RCC 7860 (cell line): ENCODE results near the gene FAM131B.

Experiments used
- DNase-seq: peaks from one replicate; pipeline ENCODE4 v3.0.0-alpha.2; 2015; ENCODE audit warnings: low spot score
- FAIRE-seq: peaks from 2 replicates; lab custom pipeline; 2012; peaks lifted over from hg19 to GRCh38; lab: Jason Lieb, UNC

The FAM131B gene

DNA sequence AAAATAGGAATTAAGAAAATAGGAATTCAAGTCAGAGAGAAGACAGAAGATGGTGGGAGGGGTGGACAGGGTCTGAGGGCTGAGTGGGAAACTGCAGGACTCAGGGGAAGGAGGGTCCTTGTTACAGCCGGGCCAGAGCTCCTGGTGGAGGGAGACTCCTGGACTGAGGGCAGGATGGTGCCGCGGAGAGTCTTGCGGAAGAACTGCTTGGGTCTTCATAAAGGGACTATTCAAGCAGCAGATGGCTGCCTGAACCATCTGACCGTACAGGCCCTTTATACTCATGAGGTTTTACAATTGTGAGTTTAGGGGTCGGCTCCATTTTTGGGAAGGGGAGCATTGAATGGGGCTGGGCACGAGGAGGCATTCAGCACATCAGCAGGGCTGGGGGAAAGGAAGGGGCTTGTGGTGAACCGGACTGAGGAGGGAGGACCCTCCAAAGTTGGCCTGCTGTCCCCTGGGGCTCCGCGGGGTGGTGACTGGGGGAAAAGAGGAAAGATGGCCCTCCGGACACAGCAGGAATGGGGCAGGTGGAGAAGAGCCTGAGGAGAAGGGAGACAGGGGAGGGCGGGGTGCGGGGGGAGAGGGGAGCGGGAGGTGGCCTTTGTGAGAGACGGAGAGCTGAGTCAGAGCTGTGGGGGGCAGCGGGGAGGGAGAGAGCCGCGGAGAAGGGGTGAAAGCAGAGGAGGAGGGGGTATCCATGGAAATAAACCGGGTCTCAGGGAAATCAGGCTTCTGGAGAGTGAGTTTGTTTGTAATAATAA lies 1.5 kb downstream of the FAM131B start:
- DNase-seq, result no peak
- FAIRE-seq, result no peak

DNA sequence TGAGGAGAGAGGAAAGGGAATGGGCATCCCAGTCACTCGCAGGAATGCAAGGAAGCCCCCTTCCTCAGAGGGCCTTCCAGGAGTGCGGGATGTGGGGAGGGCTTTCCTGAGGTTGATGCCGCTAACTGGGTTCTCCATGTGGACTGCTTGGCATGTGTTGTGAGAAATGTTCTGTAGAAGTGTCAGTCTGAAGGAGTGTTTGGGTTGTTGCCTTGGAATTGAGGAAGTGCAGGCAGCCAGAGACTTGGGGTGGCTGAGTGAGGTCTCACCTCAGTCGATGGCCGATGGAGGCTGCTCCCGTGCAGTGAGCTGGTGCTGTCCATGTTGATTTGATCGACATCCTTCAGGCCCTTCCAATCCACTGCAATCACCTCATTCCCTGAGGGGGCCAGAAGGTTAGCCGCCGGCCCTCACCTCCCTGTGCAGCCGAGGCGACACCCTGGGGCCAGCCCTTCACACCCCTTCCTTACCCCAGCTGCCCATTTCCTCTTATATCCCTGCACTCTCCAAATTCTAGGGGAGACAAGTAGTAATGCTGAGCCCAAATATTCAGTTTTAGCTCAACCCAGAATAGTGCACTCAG lies 2.7 kb downstream of the FAM131B start:
- FAIRE-seq (no peak), DNase-seq (no peak)

DNA sequence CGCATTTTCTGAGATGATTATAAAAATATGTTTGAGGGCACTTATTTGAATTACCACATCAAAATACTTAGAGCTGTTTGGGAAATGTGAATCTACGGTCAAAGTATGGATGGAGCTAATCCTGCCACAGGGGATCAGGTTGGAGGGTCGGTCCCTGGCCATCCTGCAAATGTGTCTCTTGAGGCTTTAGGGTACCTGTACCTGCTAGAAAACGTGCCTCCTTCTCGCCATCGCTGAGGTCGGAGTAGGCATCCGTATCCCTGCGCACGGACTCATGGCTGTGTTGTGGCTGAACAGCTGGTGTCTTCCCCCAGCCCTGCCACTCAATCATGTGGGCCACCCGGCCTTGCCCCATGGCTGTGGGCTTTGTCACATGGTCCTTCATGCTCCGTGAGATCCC lies 3.9 kb downstream of the FAM131B start:
- FAIRE-seq, result no peak
- no peak for DNase-seq

DNA sequence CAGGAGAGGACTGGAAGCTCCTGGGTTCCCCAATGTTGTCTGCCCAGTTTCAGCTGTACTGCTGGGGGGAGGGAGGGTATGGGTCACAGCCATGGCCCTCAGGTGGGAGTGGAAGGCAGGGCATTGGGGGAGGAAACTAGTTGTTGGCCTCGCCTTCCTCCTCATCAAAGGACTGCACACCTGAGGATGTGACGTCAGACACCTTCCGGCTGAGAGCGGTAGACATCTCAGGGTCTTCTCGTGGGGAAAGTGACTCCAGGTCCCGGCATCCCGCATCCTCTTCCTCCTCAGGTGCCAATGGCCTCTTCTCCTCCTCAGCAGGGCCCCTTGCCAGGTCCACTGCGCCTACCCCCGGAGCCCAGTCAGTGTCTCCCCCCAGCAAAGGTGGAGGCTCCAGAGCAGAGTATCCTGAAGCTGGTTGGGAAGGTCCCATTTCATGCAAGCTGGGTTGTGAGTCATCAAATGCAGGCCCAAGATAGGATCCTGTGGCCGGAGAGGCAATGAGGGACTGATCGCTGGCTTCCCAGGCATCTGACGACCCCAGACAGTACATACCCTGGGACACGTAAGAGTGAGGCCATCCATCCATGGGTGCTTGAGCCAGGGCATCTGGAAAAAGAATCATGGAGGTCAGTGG lies 6.0 kb downstream of the FAM131B start:
- DNase-seq (no peak), FAIRE-seq (no peak)

DNA sequence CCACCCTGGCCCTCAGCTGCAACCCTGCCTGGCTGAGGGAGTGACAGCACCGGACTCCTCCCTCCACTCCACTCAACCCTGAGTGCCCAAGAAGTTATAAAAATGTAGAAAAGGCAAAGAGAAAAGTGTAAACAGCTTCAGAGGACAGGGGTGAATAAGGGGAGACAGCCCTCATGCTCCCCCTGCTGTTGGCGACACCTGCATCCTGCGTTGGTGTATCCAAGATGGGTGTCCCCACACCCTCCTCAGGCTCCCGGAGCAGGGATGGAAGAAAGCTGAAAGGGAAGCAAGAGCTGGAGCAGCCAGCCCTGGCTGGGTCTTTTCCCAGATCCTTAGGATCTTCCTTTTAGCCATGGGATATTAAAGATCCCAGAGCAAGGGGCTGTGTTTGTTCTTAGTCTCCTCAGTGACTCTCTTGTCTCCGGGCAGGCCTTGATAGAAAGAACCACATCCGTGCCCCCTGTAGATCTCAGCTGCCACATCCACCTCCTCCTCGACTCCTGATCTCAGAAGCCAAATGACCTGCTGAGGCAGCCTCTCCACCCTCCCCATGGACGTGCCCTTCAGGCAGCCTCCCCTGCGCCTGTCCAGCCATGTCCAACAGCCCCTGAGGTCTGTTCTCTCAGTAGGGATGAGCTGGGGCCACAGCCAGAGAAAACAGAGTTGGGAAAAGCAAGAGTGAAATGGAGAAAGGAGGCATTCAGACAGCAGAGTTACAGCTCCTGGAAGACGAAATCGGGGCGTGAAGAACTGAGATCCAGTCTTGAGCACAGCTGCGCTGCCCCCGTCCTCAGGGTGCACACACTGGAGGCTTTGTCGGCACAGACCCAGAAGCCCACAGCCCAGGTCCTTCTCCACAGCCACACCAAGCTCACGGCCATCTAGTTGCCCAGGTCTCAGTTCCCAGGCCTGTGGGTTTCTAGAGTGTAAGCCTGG lies 6.8 kb downstream of the FAM131B start:
- DNase-seq (no peak), FAIRE-seq (no peak)

DNA sequence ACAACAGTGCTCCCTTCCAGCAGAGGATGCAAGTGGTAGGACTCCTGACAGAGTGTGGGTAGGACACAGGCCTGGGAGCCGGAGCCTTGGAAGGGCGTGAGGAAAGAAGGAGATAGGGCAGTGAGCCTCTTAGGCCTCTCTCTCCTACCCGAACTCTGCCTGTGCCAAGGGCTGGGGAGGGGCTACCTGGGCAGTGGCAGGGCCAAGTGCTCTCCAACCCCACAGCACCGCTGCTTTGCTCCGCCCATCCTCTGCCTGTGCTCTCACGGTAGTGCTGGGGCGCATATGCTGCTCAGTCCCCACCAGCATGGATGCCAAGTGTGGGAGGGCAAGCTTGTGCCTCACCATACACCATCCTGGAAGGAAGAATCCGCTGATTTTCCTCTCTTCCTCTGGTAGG lies 7.5 kb downstream of the FAM131B start:
- DNase-seq, result no peak
- FAIRE-seq, result no peak

DNA sequence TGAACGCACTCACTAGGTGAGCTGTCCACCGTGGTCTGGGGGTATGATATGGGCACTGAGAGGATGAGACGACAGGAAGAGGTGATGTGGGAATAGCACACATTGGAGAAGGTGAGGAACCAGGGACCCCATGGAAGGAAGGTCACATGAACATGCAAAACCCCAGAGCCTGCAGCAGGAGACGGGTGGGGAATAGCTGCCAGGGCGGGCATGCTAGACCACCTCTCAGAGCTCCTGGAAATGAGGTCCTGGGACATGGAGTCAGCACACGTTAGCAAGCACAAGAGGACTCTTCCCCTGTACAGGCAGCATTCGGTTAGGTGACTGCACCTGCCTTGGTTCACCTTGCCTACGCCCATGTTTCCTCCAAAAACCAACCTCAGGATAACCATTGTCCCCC lies 8.1 kb downstream of the FAM131B start:
- no peak for FAIRE-seq

DNA sequence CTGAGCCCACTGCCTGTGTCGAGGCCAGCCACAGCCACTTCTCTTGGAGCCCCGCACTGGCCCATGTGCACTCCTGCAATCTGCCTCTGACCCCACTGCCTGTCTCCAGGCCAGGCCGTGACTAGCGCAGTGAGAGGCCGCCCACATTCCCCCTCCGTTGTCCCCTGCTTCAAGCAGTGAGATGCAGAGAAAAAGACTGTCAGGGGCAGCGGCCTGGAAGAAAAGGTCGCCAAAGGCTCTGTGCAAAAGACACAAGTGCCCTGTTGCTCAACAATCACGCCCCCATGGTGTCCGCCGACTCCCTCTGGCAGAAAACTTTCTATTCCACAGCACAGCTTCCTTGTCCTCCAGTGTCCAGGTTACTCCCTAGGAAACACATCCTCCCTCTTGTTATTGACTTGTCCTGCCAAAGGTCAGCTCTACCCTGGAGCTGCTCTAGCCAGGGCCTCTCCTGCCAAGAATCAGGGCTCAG lies 9.9 kb downstream of the FAM131B start:
- FAIRE-seq, result no peak

More for the DNA sequence above, 8.1 kb downstream of the FAM131B start:
- no peak for DNase-seq

DNA sequence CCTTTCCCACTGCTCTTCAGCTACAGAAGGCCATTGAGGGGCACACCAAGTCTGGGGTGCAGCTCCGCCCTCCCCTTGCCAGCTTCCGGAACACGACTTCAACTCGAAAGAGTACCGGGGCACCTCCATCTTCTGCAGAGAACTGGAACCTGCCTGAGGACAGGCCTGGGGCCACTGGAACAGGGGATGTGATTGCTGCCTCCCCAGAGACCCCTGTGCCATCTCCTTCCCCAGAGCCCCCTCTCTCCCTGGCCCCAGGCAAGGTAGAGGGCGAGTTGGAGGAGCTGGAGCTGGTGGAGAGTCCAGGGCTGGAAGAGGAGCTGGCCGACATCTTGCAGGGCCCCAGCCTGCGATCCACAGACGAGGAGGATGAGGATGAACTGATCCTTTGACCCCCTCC lies 10.9 kb downstream of the FAM131B start:
- DNase-seq (no peak), FAIRE-seq (no peak)

More for the DNA sequence above, 9.9 kb downstream of the FAM131B start:
- no peak for DNase-seq

DNA sequence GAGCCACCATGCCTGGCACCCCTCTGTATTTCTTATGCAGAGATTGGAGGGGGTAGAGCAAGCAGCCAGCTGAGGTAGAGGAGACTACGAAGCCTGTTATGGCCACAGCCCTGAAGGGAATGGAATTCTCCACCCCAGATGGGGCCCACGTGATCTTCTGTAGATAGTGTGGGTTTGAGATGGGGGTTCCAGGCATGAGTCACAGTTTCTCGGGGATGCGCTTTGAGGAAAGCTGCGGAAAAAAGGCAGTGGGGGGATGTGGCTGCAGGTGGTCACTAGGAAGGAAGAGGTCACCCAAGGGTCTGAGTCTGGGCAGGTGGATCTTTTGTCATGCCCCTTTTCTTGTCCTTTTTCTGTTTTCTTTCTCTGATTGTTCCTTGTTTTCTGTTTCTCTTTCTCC lies 11.5 kb downstream of the FAM131B start:
- FAIRE-seq (no peak), DNase-seq (no peak)

DNA sequence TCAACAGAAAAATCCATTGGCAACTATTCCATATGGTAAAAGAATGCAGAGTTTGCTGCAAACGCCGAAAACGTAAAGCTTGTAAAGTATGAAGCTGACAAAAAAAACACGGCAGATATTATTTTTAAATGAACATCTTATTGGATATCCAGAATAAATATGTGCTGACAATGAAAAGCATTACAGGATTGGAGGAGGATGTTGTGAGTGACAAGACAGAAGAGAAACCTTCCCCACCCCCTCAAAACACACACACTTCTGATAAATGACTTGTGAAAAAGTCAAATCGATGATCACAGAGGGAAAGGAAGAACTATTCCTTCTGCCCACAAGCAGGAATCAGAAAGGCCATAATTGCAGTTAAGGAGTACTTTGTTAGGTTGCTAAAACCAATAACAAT lies 14.6 kb downstream of the FAM131B start:
- FAIRE-seq (no peak), DNase-seq (no peak)

DNA sequence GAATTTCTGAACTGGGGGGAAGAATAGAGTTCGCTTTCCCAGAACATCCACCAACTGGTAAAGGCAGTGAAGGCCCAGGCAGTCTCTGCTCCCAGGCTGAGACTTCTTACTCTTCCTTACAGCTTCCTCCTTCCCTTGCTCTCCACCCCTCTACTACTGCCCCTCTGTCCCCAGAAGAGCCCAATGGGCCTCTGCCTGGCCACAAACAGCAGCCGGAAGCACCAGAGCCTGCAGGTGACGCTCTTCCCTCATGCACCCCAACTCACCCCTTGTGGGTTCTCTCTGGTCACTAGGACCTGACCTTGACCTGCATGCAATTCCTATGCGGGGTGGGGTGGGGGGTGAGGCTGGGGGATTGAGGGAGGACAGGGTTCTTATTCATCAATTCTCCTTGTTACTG lies 16.5 kb downstream of the FAM131B start:
- no peak for FAIRE-seq

DNA sequence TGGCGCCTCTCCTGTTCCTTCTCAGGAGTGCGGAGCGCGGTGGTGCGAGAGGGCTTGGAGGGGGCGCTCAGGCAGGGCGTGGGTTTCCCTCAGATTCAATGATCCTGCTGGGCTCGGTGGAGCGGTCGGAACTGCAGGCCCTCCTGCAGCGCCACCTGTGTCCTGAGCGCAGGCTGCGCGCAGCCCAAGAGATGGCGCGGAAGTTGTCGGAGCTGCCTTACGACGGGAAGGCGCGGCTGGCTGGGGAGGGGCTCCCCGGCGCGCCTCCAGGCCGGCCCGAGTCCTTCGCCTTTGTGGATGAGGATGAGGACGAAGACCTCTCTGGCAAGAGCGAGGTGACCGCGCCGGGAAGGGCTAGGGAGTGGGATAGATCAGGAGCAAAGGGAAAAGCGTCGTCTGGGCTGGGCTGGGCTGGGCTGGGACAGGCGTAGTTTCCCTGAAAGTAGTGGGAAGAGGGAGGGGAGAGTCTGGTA lies 17.0 kb downstream of the FAM131B start:
- DNase-seq (no peak), FAIRE-seq (no peak)

More for the DNA sequence above, 16.5 kb downstream of the FAM131B start:
- DNase-seq, result no peak

DNA sequence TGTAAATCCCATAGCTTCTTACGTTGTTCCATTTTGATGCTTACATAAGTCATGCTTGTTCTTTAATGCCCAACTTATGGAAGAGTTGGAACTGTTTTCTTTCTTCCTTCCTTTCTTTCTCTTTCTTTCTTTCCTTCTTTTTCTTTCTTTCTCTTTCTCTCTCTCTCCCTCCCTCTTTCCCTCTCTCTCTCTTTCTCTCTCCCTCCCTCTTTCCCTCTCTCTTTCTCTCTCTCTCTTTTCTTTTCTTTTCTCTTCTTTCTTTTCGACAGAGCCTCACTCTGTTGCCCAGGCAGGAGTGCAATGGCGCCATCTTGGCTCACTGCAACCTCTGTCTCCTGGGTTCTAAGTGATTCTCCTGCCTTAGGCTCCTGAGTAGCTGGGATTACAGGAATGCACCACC lies 18.9 kb downstream of the FAM131B start:
- FAIRE-seq (no peak), DNase-seq (no peak)

DNA sequence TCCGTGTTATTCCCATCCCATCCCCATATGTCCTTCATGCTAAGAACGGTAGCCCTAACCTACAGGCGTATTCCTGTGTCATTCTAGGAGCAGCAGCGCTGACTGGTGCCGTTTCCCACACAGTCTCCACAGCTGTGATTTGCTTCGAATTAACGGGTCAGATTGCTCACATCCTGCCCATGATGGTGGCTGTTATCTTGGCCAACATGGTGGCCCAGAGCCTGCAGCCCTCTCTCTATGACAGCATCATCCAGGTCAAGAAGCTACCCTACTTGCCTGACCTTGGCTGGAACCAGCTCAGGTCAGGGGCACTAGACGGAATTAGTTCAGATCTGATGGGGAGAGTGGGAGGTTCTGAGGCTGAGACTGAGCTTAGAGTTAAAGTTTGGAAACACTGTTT lies 20.7 kb downstream of the FAM131B start:
- no peak for FAIRE-seq
- DNase-seq, result no peak

DNA sequence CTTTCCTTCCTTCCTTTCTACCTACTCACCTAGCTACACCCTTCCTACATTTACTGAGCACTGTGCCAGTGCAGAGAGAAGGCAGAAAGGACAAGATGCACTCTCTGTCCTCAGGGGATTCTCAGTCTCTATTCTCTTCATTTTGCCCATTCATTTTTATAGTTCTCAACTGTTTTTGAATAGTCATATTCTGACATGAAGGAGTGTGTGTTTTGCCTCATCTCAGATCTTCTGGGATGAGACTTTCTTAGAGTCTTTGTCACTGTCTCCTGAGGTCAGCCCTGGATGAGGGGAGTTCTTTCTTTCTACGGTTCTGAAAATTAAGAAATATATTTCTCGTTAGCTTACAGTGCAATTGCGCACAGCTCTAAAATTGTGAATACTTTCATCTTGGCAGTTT lies 25.3 kb downstream of the FAM131B start:
- DNase-seq (no peak), FAIRE-seq (no peak)

DNA sequence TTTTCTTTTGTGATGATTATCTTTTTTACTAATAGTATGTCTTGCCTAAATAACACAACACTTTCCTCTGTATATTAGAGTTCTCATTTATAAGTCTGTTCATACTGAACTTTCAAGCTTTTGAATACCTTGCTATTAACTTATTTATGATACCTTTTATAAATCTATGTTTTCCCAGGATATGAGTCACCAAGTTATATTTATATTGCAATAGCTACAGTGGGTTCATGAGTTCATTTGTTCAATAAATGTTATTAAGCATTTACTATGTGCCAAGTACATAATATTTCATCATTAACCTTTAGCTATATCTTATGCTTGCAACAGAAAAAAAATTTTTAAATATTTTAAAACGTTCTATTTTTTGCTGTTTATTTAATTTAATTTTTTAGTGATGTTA lies 28.3 kb downstream of the FAM131B start:
- FAIRE-seq (no peak), DNase-seq (no peak)

DNA sequence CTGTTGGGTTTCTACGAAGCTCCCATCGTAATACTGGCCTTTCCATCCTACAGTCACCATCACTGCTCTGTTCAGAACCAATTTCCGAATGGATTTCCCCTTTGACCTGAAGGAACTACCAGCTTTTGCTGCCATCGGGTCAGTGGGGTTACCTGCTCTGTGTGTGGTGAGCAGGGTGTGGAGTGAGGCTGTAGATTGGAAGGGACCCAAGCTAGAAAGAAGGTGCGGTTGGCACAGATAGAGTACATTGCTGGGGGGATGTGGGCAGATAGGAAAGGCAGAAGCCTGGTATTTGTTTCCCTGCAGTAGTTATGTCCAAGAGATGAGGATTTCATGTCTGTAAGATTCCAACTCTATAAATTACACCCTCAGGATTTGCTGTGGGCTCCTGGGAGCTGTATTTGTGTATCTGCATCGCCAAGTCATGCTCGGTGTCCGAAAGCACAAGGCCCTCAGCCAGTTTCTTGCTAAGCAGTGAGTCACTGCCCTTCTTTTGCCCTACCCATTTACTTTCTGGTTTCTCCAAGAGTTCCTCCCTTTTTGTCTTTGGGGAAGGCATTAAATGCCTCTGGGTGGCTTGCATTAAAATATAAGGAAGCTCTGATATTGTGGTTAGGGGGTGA lies 31.2 kb downstream of the FAM131B start:
- FAIRE-seq (no peak), DNase-seq (no peak)

DNA sequence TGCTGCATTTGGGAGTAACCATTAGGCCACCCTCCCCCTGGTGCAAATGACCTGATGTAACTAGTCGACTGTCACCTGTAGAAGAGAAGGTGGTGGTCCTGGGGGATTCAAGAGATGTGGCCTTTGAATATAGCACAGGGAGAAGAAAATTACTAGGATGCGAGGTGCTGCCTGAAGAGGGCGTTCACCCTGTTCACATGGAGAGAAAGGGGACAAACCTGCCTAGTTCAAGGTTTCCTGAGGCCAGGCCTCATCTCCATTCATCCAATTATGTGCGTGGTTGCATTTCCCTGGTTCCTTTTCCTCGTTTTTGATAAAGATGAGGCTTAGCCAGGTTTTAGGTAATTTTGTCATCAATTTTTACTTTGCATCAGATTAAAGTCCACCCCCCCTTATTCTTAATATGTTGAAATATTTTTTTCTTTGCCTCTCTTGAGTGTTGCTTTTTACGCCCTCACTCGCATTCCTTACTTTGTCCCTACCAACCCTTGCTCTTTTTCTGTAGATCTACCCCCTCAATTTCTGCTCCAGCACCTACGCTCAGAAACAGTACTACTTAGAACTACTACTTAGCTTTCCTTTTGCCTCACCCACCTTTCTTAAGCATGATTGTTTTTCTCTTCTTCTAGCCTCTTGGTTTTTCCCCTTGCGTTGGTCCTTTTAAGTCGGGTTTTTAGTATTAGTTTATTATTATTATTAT lies 32.9 kb downstream of the FAM131B start:
- FAIRE-seq (no peak), DNase-seq (no peak)

DNA sequence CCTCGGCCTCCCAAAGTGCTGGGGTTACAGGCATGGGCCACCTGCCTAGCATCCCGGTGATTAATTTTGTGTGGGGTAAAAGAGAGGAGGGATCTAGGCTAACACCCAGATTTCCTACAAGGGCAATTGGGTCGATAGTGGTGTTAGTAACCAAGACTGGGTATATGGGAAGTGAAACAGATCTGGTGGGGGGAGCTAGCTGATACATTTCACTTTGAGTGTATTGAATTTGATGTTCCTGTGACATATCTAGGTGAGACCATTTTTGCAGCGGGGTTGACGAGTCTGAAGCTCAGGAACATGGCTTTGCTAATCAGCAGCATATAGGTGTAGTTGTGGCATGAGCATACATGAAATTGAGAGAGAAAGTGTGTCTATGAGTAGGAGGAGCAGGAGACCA lies 34.6 kb downstream of the FAM131B start:
- no peak for FAIRE-seq
- no peak for DNase-seq
